Measurements from ENCODE around the gene COG3. TPM values are rescaled to one million over a fixed set of nuclear protein-coding genes. Genes with fewer than 3 reads are reported as not detected.

Gene COG3
- total RNA-seq, 6 experiments from 2014 or later: 17.5 to 22.2 (median 20.7) TPM

- Mint-ChIP-seq H3K9me3 (no peaks in the 10 kb centered on the region), H3K36me3 (ENCODE audit: low read depth) (no peaks in the 10 kb centered on the region), H3K4me3 (no peak overlapping the region), H3K27me3 (ENCODE audit: insufficient read depth) (peaks cover 10% of the 10 kb centered on the region), H3K27ac (no peak overlapping the region), H3K4me1 (ENCODE audit: low read depth) (no peaks in the 10 kb centered on the region)
- no peak for DNase-seq
- no peak; the same call in 1 of the 2 replicates for TF ChIP-seq CTCF (IDR thresholded peaks at IDR 0.05)
These were observed 79.8 kb downstream of the COG3 start for GRCh38 chr13:45544520-45544919.

GRCh38 chr13:45545686-45546409 lies 81.1 kb downstream of the COG3 start:
- H3K27me3 Mint-ChIP-seq (ENCODE audit: insufficient read depth): peaks cover 13% of the 10 kb centered on the region
- no peaks in the 10 kb centered on the region for H3K9me3 Mint-ChIP-seq
- no peak for DNase-seq
- no peak overlapping the region for H3K27ac Mint-ChIP-seq
- no peak for TF ChIP-seq CTCF (IDR thresholded peaks at IDR 0.05)
- no peaks in the 10 kb centered on the region for H3K36me3 Mint-ChIP-seq (ENCODE audit: low read depth)
- H3K4me1 Mint-ChIP-seq (ENCODE audit: low read depth): no peaks in the 10 kb centered on the region
- H3K4me3 Mint-ChIP-seq: no peak overlapping the region

GRCh38 chr13:45546410-45546765 lies 81.6 kb downstream of the COG3 start:
- H3K27ac Mint-ChIP-seq: no peak overlapping the region
- H3K27me3 Mint-ChIP-seq (ENCODE audit: insufficient read depth): peaks cover 17% of the 10 kb centered on the region
- TF ChIP-seq CTCF (IDR thresholded peaks at IDR 0.05): no peak
- no peaks in the 10 kb centered on the region for H3K36me3 Mint-ChIP-seq (ENCODE audit: low read depth)
- no peak for DNase-seq
- H3K4me3 Mint-ChIP-seq: no peak overlapping the region
- H3K4me1 Mint-ChIP-seq (ENCODE audit: low read depth): no peaks in the 10 kb centered on the region
- no peaks in the 10 kb centered on the region for H3K9me3 Mint-ChIP-seq

GRCh38 chr13:45548281-45548680 lies 83.5 kb downstream of the COG3 start:
- Mint-ChIP-seq H3K36me3 (ENCODE audit: low read depth) (no peaks in the 10 kb centered on the region), H3K9me3 (no peaks in the 10 kb centered on the region), H3K4me3 (no peak overlapping the region), H3K4me1 (ENCODE audit: low read depth) (no peaks in the 10 kb centered on the region), H3K27ac (no peak overlapping the region), H3K27me3 (ENCODE audit: insufficient read depth) (peaks cover 23% of the 10 kb centered on the region)
- no peak for DNase-seq
- TF ChIP-seq CTCF (IDR thresholded peaks at IDR 0.05): no peak

GRCh38 chr13:45554604-45555109 lies 89.9 kb downstream of the COG3 start:
- Mint-ChIP-seq H3K27me3 (ENCODE audit: insufficient read depth) (peaks cover 25% of the 10 kb centered on the region), H3K4me3 (no peak overlapping the region), H3K4me1 (ENCODE audit: low read depth) (no peaks in the 10 kb centered on the region), H3K36me3 (ENCODE audit: low read depth) (no peaks in the 10 kb centered on the region), H3K9me3 (no peaks in the 10 kb centered on the region), H3K27ac (no peak overlapping the region)
- no peak for DNase-seq
- no peak for TF ChIP-seq CTCF (IDR thresholded peaks at IDR 0.05)
